ENCODE measurements around the gene RAPGEF5. TPM values are rescaled to one million over a fixed set of nuclear protein-coding genes. Genes with fewer than 3 reads are reported as not detected.
A peak's percentile ranks its signal among the peaks of the same experiment; 100 is the strongest.

RAPGEF5 gene
- total RNA-seq, 2 donors from 2014 or later, result 16.7 to 23.2 TPM

DNA sequence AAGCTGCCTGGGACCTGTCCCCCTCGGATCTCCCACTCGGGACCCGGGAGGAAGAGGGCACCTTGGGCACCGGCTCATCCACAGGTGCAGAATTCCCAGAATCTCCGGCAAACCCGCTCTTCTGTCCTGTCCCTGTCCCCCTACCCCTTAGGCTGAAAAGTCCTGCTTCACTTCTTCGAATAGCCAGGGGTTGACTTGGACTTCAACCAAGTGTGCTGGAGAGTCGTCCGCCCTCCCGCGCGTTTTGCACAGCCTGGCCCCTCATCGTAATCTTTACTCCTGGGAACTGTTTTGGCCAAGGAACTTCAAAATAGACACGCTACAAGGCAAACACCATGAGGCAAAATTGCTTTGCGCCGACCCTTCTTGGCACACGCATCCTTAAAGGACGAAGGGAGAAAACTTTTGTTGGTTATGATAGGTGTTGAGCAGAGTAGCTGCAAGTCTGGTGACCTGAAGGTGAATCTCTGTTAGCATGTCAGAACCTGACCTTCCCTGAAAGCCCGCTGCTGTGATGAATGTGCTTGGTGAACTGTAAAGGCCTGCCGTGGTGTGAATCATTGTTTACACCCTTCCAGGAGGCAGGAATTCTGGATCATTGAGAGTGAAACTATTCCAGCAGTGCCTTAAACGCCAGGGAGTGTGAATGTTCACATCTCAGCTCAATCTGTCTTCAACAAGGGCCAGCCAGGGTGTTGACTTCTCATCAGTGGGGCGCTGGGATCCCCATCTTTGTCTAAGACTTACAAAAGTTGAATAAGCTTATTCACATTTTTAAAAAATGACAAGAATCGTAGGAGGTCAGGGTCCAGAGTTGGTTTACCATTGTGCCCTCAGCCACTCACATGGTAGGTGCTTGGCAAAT is 589 bp upstream of the RAPGEF5 start:
- Mint-ChIP-seq H3K4me1 (peaks cover 22% of the 10 kb centered on the region), H3K4me3 (peak overlapping the region; percentile 69), H3K27me3 (ENCODE audit: insufficient read depth) (peaks cover 36% of the 10 kb centered on the region), H3K27ac (no peak overlapping the region), H3K36me3 (ENCODE audit: low read depth) (peaks cover 6% of the 10 kb centered on the region), H3K9me3 (peaks cover 16% of the 10 kb centered on the region)
- no peak overlapping the region for H3K27ac ChIP-seq (ENCODE audit: low read depth, low read length)
- H3K4me3 ChIP-seq (ENCODE audit: low read length), result peak overlapping the region; percentile 75
- H3K9ac ChIP-seq (ENCODE audit: extremely low read depth, low read length, poor library complexity, severe bottlenecking), result no peak overlapping the region
- WGBS, 2 experiments (ENCODE audit: insufficient coverage in 1 of 2, insufficient read length in 1 of 2), result 54% methylated on average over 17 to 23 of the region's 23 CpGs
- H3K27me3 ChIP-seq (ENCODE audit: control insufficient read depth, insufficient read depth, low read length, poor library complexity, severe bottlenecking), result peaks cover 20% of the 10 kb centered on the region
- TF ChIP-seq, protein P1, sequence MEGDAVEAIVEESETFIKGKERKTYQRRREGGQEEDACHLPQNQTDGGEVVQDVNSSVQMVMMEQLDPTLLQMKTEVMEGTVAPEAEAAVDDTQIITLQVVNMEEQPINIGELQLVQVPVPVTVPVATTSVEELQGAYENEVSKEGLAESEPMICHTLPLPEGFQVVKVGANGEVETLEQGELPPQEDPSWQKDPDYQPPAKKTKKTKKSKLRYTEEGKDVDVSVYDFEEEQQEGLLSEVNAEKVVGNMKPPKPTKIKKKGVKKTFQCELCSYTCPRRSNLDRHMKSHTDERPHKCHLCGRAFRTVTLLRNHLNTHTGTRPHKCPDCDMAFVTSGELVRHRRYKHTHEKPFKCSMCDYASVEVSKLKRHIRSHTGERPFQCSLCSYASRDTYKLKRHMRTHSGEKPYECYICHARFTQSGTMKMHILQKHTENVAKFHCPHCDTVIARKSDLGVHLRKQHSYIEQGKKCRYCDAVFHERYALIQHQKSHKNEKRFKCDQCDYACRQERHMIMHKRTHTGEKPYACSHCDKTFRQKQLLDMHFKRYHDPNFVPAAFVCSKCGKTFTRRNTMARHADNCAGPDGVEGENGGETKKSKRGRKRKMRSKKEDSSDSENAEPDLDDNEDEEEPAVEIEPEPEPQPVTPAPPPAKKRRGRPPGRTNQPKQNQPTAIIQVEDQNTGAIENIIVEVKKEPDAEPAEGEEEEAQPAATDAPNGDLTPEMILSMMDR (conservative IDR thresholded peaks at IDR 0.05), result no peak
- DNase-seq, result peak; percentile 68
- peaks cover 6% of the 10 kb centered on the region for H3K4me1 ChIP-seq (ENCODE audit: control insufficient read depth, insufficient read depth, low read length)
- H3K9me3 ChIP-seq (ENCODE audit: control insufficient read depth, low read length), result peaks cover 20% of the 10 kb centered on the region
- no peaks in the 10 kb centered on the region for H3K36me3 ChIP-seq (ENCODE audit: control insufficient read depth, insufficient read depth, low read length)

DNA sequence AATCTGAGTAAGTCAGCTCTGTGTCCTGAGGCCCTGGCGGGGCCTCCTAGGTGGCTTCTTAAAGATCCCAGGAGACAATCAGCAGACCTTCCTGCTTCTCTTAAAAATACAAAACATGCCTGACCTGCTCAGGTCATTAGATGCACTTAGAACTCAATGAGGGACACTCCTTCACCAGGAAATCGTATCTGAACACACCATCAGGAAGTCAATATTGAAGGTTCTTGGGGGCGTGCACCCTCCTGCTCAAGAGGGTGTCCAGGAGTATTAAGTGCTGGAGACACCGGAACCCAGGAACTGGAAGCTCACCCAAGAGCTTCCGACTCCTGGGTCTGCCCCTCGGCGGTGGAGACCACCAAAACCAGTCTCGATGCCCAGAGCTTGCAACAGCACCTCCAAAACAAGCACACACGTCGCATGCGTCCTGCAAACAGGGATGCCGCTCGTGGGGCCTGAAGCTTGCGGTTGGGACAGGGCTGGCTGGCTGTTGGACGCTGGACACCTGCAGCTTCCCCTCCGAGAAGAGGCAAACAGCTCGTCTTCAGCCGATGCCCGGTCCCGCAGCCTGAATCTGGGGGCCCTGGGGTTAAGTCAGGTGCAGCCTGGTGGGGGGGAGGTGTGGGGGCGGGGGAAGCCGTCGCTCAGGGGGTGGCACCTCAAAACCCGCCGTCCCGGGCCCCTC is 803 bp downstream of the RAPGEF5 start:
- no peak overlapping the region for H3K27ac Mint-ChIP-seq
- peaks cover 10% of the 10 kb centered on the region for H3K4me1 ChIP-seq (ENCODE audit: control insufficient read depth, insufficient read depth, low read length)
- H3K36me3 Mint-ChIP-seq (ENCODE audit: low read depth), result peaks cover 6% of the 10 kb centered on the region
- peaks cover 16% of the 10 kb centered on the region for H3K9me3 Mint-ChIP-seq
- H3K4me3 ChIP-seq (ENCODE audit: low read length), result peak overlapping the region; percentile 79
- peaks cover 20% of the 10 kb centered on the region for H3K27me3 ChIP-seq (ENCODE audit: control insufficient read depth, insufficient read depth, low read length, poor library complexity, severe bottlenecking)
- H3K27ac ChIP-seq (ENCODE audit: low read depth, low read length), result no peak overlapping the region
- H3K4me1 Mint-ChIP-seq, result peaks cover 21% of the 10 kb centered on the region
- peaks cover 21% of the 10 kb centered on the region for H3K9me3 ChIP-seq (ENCODE audit: control insufficient read depth, low read length)
- no peaks in the 10 kb centered on the region for H3K36me3 ChIP-seq (ENCODE audit: control insufficient read depth, insufficient read depth, low read length)
- 35 to 49% methylated on average over 12 to 26 of the region's 26 CpGs for WGBS, 2 experiments (ENCODE audit: insufficient coverage in 1 of 2, insufficient read length in 1 of 2)
- TF ChIP-seq, protein P1 (conservative IDR thresholded peaks at IDR 0.05), result no peak
- H3K9ac ChIP-seq (ENCODE audit: extremely low read depth, low read length, poor library complexity, severe bottlenecking), result no peak overlapping the region
- H3K4me3 Mint-ChIP-seq, result peak overlapping the region; percentile 63
- peaks cover 36% of the 10 kb centered on the region for H3K27me3 Mint-ChIP-seq (ENCODE audit: insufficient read depth)
- peak; percentile 75 for DNase-seq

DNA sequence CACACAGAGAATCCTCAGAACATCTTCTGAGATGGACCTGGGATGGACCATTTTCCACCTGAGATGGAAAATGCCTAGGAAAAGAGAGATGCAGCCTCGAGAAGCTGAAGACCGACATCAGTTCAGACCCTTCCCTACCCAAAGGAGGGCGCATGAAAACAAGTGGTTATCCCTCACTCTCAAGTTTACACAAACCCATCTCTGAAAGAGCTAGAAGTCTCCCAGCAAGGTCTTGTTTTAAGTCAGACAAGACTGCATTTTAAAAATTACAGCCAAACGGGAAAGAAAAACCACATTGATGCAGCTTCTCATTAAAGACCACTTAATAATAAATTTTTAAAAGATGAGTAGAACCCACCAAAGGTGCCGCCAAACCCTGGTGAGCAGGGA is 1.3 kb downstream of the RAPGEF5 start:
- Histone ChIP-seq H3K9ac (ENCODE audit: extremely low read depth, low read length, poor library complexity, severe bottlenecking) (no peak overlapping the region), H3K27ac (ENCODE audit: low read depth, low read length) (no peak overlapping the region), H3K4me1 (ENCODE audit: control insufficient read depth, insufficient read depth, low read length) (peaks cover 10% of the 10 kb centered on the region), H3K4me3 (ENCODE audit: low read length) (peak overlapping the region; percentile 79), H3K36me3 (ENCODE audit: control insufficient read depth, insufficient read depth, low read length) (no peaks in the 10 kb centered on the region), H3K9me3 (ENCODE audit: control insufficient read depth, low read length) (peaks cover 21% of the 10 kb centered on the region), H3K27me3 (ENCODE audit: control insufficient read depth, insufficient read depth, low read length, poor library complexity, severe bottlenecking) (peaks cover 20% of the 10 kb centered on the region)
- Mint-ChIP-seq H3K27ac (no peak overlapping the region), H3K36me3 (ENCODE audit: low read depth) (peaks cover 6% of the 10 kb centered on the region), H3K27me3 (ENCODE audit: insufficient read depth) (peaks cover 36% of the 10 kb centered on the region), H3K4me3 (peak overlapping the region; percentile 63), H3K9me3 (peaks cover 16% of the 10 kb centered on the region), H3K4me1 (peaks cover 26% of the 10 kb centered on the region)
- 80 to 81% methylated on average over 3 to 5 of the region's 5 CpGs for WGBS, 2 experiments (ENCODE audit: insufficient coverage in 1 of 2, insufficient read length in 1 of 2)
- DNase-seq, result no peak
- TF ChIP-seq, protein P1 (conservative IDR thresholded peaks at IDR 0.05), result no peak
